NCI-H1417 (cell line): Measurements from ENCODE around the gene PDE6G.
A peak's percentile ranks its signal among the peaks of the same experiment; 100 is the strongest.

ENCODE experiments used
- DNase-seq, 3 experiments: peaks; one replicate each; lab custom pipeline; 2025; lab: John Stamatoyannopoulos, UW

The PDE6G gene

DNA sequence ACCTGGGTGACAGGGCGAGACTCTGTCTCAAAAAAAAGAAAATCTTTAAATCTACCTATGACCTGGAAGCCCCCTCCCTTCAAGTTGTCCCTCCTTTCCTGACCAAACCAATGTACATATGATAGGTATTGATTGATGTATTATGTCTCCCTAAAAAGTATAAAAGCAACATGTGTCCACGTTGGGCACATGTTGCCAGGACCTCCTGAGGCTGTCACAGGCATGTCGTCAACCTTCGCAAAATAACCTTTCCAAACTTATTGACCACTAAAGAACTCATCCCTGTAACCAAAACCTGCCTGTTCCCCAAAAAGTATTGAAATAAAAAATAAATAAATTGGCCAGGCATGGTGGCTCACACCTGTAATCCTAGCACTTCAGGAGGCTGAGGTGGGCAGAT is 5.7 kb upstream of the PDE6G start:
- DNase-seq: no peak

DNA sequence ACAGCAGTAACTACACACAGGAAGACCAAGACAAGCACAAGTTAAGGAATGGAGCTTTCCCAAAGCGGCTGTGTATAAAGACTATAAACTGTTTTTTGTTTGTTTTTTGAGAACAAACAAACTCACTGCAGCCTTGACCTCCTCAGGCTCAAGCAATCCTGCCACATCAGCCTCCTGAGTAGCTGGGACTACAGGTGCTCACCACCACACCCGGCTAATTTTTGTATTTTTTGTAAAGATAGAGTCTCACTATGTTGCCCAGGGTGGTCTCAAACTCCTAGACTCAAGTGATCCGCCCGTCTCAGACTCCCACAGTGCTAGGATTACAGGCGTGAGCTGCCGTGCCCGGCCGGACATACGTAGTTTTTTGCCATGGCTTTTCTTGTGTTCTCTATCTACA is 4.1 kb upstream of the PDE6G start:
- DNase-seq: no peak

DNA sequence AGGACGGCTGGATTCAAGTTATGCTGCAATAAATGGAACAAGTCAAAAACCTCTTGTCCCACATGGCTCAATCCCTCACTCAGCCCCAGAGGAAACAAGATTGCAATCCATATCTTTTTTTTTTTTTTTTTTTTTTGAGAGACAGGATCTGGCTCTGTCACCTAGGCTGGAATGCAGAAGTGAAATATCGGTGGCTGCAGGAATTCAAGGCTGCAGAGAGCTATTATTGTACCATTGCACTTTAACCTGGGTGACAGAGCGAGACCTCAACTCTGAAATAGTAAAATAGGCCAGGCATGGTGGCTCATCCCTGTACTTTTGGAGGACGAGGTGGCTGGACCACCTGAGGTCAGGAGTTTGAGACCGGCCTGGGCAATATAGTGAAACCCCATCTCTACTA is 2.7 kb upstream of the PDE6G start:
- DNase-seq: no peak

DNA sequence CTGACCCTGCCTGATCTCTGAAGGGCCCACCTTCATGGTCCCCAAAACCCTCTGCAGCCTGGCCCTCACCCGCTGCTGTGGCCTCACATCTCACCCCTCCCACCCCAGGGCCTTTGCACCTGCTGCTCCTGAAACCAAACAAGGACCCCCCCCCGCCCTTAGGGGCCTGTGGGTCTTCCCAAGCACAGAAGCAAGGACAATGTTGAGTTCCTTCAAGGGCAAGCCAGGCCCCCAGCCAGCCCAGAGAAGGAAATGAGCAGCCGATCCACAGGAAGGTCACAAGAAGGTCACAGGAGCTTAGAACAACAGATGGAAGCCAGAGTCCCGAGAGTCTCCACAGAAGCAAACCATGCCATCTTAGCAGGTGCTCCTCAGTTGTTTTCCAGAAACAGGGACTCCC is 493 bp upstream of the PDE6G start:
- no peak for DNase-seq

DNA sequence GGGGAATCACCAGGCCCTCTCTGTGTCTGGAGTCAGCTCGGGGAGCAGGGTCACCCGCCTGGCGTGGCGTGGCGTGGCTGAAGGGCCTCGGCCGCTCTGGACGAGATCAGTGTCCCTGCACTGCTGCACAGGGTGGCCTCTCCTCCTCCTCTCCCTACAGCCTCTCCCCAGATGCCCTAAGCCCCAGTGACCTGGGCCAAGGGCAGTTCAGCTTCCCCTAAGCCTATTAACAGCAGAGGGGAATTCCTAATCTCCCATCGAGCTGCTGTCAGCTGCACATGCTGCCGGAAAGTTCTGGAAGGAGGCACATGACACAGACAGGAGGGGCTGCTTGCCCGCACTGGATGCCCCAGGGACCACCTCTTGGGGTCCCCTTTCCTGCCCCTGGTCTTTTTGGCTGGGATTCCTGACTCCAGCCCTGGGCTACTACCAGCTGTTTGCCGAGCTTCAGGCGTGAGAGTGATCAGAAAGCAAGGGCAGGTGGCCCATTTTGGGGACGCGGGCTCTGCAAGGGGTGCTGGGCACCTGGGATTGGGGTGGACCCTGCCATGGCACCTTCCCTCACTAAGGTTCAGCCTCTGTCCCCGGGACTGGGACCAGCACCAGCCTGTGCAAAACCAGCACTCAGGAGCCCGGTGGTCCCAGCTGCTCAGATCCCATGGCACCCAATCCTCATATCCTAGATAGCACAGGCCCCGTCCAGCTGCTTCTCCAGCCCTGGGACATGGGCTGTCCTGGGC is 794 bp downstream of the PDE6G start:
- DNase-seq: no peak

DNA sequence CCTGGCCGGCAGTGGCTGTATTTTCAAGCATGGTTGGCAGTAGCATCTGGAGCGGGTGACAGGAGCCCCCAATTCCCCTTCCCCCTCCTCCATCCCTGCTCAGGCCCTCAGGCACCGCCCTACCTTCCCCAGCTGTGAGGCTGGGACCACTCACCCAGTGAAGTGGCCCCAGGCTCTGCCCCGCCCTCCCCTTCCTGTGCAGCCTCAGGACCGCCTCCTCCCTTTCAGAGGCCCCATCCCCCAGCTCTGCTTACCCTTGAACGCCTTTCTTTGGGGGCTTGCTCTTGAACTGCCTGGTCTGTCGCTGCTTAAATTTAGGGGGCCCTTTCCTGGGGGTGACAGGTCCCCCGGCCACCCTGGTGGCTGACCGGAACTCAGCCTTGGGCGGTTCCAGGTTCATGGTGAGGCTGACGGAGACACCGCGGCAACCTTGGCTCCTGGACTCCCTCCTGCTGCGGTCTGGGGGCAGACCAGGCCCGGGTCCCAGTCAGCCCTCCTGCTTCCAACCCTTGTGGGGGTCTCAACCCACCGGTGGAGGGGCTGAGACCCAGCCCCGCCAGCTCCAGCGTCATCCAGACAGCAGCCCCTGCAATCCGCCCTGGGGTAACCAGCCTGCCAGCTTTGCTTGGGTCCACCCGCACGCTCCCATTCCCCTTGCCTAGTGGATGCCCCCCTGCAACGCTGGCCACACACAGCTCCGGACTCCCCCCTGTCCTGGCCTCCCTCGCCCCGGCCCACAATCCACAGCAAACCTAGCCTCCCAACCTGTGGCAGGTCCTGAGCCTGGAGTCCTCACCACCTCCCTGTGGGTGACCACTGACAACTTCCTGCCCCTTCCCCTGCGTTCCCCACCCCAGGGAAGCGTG is 3.2 kb downstream of the PDE6G start:
- DNase-seq: no peak

DNA sequence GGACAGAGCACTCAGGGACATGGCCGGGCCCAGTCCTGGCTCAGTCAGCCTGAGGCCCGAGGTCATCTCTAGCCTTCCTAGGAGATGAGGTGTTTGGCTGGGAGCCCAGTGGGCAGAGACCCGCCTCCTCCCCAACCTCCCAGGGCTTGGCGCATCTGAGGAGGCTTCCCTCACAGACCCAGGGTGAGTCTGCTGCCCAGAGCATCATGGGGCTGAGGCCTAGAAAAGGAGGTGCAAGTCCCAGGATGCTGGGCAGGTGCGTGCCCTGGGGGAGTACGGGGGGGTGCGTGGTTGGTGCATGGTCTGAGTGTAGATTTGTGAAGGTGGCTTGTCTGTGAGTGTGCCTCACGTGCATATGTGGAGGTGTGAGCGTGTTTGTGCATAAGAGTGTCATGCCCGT is 4.7 kb downstream of the PDE6G start:
- peak in 1 of 3 experiments; percentile 15 for DNase-seq

DNA sequence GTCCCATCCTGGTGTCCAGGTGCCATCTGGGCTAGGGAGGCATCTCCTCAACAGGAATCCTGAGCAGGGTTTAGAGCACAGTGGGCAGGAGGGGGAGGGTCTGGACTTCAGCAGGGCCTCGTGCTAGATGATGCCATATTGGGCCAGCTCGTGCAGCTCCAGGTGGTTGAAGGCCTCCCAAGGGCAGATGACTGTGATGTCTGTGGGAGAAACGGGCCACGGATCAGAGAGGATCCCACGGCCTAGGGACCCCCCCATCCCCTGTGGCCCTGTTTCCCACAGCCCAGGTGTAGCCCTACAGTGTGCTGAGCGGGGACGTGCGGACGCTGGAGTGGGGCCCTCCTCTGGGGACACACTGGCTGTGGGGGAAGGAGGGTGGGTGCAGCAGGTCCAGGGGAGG is 5.4 kb downstream of the PDE6G start:
- no peak for DNase-seq

DNA sequence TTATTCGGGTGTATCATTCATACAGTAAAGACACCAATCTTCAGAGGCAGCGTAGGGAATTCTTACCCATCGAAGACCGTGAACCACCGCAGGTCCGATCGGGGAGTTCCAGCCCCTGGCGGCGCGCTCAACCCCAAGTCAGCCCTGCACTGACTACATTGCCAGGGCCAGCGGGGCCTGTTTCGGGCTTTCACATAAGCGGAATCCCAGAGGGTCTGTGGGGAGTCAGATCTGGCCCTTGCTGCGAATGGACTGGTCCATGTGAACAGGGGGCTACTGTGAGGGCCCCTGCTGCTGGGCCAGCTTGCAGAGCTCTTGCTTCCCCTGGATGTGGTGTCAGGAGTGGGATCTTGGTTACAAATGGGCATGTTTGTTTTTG is 7.6 kb downstream of the PDE6G start:
- DNase-seq: no peak

DNA sequence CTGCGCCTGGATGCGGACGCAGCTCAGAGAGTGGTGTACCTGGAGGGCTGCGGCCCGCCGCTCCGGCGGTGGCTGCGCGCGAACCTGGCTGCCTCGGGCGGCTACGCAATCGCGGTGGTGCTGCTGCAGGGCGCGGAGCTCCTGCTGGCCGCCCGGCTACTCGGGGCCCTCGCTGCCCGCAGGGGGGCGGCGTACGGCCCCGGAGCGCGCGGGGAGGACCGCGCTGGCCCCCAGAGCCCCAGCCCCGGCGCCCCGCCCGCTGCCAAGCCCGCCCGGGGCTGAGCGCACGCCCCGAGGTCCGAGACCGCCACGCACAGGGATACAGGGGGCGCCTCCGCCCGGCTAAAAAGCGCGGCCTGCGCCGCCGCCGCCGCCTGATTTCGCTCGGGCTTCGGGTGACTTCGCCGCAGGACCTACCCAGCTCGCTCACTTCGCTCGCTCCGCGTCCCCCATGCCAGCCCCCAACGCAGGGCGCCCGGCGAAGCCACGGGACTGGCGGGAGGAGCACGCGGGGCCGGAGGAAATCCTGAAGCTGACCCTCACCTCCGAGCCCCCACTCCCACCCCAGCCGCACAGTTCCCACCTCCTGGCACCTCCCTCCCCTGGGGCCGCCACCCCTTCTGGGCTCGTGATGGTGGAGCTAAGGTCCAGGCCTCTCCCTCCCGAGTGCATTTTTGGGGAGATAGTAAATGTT is 8.2 kb downstream of the PDE6G start:
- no peak for DNase-seq

DNA sequence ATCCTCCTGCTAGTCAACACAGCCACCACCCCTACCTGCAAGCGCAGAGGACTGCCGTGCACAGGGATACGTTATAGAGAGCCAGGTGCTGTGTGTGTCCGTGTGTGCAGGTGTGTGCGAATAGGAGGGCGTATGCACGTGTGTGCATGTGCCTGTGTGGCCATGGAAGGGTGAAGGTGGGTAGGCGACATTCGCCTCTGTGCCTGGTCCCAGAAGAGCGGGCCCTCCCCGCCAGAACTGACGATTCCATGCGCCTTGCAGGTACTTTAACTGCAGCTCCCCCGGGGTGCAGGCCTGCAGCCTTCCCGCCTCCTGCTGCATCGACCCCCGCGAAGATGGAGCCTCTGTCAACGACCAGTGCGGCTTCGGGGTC is 8.7 kb downstream of the PDE6G start:
- DNase-seq: no peak

DNA sequence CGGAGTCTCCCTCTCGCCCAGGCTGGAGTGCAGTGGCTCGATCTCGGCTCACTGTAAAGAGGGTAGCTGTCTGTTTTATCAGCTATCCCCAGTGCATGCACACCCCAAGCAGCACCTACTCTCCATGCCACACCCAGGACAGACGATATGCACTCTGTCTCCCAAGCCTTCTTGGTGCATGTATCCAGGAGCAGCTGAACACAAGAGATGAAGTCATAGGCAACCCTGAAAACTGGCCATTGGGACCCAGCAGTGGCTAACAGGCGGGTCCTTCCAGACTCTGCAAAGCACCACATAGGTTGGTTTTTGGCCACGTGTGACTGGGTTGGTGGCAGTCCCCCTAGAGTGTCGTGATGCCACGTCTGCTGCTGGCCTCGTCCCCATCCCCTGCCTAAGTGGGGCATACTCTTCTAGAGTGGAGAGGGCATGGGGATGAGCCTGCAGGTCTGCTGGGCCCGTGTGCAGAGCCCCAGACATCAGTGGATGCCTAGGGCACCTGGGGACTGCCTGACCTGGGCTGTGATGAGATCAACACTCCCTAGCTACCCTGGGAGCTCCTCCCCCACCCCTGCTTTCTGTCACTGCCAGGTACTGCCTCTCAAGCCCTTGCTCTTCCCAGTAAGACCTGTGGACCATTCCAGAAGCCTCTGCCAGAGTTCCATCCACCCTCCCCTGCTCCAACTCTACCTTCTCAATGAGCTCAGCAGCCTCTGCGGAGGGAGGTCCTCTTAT is 9.3 kb downstream of the PDE6G start:
- DNase-seq: no peak

DNA sequence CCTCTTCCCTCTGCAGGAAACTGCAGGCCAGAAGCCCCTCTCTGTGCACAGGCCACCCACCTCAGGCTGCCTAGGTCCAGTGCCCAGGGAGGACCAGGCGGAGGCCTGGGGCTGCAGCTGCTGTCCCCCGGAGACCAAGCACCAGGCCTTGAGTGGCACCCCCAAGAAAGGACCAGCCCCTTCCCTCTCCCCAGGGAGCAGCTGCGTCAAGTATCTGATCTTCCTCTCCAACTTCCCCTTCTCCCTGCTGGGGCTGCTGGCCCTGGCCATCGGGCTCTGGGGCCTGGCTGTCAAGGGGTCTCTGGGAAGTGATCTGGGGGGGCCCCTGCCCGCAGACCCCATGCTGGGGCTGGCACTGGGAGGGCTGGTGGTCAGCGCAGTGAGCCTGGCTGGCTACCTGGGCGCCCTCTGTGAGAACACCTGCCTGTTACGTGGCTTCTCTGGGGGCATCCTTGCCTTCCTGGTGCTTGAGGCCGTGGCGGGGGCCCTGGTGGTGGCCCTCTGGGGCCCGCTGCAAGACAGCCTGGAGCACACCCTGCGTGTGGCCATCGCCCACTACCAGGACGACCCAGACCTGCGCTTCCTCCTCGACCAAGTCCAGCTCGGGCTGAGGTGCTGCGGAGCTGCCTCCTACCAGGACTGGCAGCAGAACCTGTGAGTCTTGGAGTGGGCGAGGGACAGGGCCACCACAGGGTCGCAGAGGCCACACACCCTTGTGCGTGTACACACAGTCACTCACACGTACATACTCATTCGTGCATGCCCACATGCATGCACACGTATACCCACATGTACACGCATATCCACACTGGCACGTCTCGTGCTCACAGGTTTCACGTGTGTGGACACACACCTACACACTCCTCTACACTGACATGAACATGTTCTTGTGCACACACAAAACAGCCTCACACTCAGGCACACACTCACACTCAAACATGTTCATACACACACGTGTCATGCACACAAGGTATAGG is 11.1 kb downstream of the PDE6G start:
- no peak for DNase-seq

DNA sequence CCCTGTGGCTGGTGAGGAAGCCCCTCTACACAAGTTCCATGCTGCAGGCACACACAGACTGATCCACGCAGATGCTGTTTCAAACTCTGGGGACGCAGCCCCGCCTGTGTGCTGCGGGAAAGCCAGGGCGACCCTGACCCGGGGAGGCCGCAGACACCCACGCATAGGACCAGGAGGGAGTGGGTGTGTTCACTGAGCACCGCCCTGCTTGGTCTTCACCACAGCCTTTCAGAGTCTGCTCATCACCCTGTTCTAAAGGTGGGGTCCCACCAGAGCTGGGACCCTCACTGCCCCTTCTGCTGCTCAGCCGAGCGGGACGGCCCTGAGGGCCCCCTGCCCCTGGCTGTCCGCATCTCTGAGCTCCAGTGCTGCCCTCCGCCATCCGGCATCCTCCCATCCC is 11.8 kb downstream of the PDE6G start:
- no peak for DNase-seq

DNA sequence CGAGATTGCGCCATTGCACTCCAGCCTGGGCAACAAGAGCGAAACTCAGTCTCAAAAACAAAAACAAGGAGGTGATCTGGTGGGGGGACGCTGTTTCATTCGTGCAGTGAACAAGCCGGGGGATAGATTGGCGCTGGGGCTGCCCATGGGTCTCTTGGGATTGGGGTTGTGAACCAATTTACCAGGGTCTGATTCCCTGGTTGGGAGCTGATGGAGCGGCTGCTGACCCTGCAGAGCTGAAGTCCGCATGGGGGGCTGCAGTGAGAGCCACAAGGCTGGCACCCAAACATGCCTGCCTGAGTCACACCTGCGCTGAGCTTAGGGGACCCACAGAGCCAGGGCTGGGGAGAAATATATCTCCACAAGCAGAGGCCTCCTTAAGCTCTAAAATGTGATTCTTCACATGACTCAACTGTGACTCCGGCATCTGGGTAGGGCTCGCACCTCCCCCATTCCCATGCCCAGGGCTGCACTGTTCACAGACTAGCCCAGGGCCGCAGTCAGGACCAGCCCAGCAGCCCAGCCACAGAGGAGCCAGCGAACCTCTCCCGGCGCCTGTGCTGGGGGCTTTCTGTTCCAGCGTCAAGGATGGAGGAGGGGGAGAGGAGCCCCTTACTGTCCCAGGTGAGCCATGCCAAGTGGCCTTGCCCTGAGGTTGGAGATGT is 14.4 kb downstream of the PDE6G start:
- no peak for DNase-seq

DNA sequence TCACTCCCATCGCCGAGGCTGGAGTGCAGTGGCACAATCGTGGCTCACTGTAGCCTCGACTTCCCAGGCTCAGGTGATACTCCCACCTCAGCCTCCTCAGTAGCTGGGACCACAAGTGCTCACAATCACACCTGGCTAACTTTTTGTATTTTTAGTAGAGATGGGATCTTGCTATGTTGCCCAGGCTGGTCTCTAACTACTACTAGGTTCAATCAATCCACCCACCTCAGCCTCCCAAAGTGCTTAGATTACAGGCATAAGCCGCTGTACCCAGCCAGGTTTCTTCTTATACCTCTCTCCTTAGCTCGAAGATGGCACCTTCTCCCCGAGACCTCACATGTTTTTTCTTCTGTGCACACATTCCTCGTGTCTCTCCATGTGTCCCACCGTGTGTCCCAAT is 16.3 kb downstream of the PDE6G start:
- no peak for DNase-seq

DNA sequence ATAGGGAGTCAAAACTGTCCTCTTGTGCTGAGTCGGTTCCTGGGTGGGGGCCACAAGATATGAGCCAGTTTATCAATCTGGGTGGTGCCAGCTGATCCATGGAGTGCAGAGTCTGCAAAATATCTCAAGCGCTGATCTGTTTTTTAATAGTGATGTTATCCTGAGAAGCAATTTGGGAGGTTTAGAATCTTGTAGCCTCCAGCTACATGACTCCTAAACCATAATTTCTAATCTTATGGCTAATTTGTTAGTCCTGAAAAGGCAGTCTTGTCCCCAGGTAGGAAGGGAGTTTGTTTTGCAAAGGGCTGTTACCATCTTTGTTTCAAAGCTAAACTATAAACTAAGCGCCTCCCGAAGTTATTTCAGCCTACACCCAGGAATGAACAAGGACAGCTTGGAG is 17.7 kb downstream of the PDE6G start:
- DNase-seq: no peak

DNA sequence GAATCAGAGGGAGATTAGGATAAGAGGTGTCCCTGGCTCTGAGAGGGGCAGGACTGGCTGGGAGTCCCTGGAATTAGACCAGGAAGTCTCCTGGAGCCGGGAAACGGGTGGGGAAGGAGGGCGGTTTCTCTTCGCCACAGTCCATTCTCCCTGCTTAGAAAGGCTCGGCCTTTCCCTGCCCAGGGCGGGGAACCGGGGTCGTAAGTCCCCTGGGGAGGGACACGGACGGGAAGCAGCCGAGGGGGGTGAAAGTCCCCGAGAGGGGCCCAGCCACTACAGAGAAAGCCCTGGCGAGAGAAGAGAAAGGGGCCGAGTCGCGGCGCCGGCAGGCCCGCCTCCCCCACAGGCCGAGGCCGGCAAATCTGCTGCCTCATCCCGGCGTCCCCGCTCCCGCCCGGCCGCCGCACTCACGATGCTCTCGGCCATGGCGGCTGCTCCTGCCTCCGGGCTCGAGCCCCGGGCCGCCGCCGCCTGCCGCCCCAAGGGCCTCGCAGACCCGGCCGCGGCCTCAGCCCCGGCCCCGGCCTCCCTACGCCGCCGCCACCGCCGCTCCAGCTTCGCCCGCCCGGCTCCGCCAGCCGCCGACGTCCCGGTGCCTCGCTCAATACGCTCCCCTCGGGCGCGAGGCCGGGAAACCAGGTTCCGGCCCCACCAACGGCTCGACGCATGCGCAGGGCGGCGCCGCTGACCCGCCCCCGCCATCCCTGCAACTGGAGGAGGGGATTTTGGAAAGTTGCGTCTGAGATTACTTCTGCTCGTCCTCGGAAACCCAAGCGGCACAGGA is 19.6 kb downstream of the PDE6G start, which contains the start of the genes NPLOC4 and TSPAN10:
Gene NPLOC4 (minus strand): TSS at position 608 of the 784 bp plus-strand sequence. CDS start 182 bp downstream, at position 426.
Gene TSPAN10 (plus strand): TSS at position 692 of the 784 bp plus-strand sequence. CDS start 5,217 bp downstream, outside the sequence.
- DNase-seq: peak; percentile 82 to 89 (median 85)

DNA sequence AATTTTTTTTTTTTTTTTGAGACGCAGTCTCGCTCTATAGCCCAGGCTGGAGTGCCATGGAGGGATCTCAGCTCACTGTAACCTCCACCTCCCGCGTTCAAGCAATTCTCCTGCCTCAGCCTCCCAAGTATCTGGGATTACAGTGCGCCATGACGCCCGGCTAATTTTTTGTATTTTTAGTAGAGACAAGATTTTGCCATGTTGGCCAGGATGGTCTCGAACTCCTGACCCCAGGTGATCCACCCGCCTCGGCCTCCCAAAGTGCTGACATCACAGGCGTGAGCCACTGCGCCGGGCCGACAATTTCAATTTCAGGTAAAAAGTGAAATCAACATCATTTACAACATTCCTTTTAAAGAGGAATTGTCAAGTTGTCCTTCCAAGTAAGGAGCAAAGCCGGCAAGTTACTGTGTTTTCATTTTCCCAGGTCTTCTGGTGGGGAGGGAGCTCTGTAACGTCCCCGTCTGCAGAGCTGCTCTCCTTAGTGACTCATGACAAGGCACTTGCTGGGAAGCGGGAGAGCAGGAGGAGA is 20.3 kb downstream of the PDE6G start:
- no peak for DNase-seq
